GM12878 (cell line): ENCODE data around the gene SRSF3. TPM values are rescaled to one million over a fixed set of nuclear protein-coding genes. Genes with fewer than 3 reads are reported as not detected.
"Not testable (repeated sequence)": the region's sequence is repeated elsewhere in the genome, so short reads cannot be mapped to it uniquely, and the experiment has no call there.

Experiments used
- ATAC-seq: fragments of 200-7000 bp; cut with Tn5 transposase; 3 replicates; pipeline ENCODE4 v1.9.1; 2020; ENCODE audit warnings: mild to moderate bottlenecking, moderate library complexity
- BruUV-seq: library from RNA; stranded (reverse); fragments of 400-500 nt; replicated peaks from 2 replicates; lab custom pipeline; 2021; lab: Mats Ljungman, UMichigan
- CTCF ChIA-PET: fragments of 300-600 bp; sonication (Branson Sonifier 250); formaldehyde crosslinking; extraction: SDS; loops from one replicate; lab custom pipeline; 2021; ENCODE audit warnings: inconsistent platforms; lab: Yijun Ruan, JAX
- POLR2A ChIA-PET: fragments of 350-600 bp; formaldehyde crosslinking; extraction: SDS; loops from one replicate; lab custom pipeline; 2021; ENCODE audit warnings: inconsistent platforms; lab: Charles Lee
- RAD21 ChIA-PET: fragments of 300-600 bp; sonication (Branson Sonifier 250); formaldehyde crosslinking; loops from one replicate; lab custom pipeline; 2023; ENCODE audit warnings: antibody characterized with exemption; ENCODE audit not compliant: unreplicated experiment; lab: Charles Lee
- SMC1A ChIA-PET: fragments of 300-600 bp; sonication (Branson Sonifier 250); formaldehyde crosslinking; loops from one replicate; lab custom pipeline; 2023; ENCODE audit not compliant: unreplicated experiment, uncharacterized antibody; lab: Charles Lee
- DNase-seq: peaks from one replicate; pipeline ENCODE4 v3.0.0-alpha.2; 2011; ENCODE audit warnings: low read depth, low spot score
- FAIRE-seq: peaks from 3 replicates; lab custom pipeline; 2011; peaks lifted over from hg19 to GRCh38; lab: Jason Lieb, UNC
- H2AFZ ChIP-seq: 2 replicates; pipeline ENCODE4 v1.6.0; 2011; ENCODE audit warnings: low read depth, low read length, control low read depth; ENCODE audit not compliant: control insufficient read depth
- H3K27ac ChIP-seq: 2 replicates; pipeline ENCODE4 v1.5.1; 2011; ENCODE audit warnings: control low read depth; ENCODE audit not compliant: control insufficient read depth, insufficient read depth
- H3K27me3 ChIP-seq, 2 experiments: replicated peaks in 1 of 2; 2 replicates each; pipeline versions ENCODE4 v1.6.0 to v1.6.1; 2011; ENCODE audit warnings: low read length in 1 of 2; ENCODE audit not compliant: control insufficient read depth in 2 of 2, insufficient read depth in 2 of 2
- H3K36me3 ChIP-seq, 2 experiments: 2 replicates each; pipeline ENCODE4 v1.5.1; 2011; ENCODE audit warnings: low read length in 1 of 2; ENCODE audit not compliant: control insufficient read depth in 2 of 2, insufficient read depth in 2 of 2
- H3K4me1 ChIP-seq: 2 replicates; pipeline ENCODE4 v1.6.1; 2011; ENCODE audit warnings: mild to moderate bottlenecking, low read length, moderate library complexity, mixed read lengths; ENCODE audit not compliant: control insufficient read depth, insufficient read depth
- H3K4me2 ChIP-seq: 2 replicates; pipeline ENCODE4 v1.6.0; 2011; ENCODE audit warnings: control low read depth; ENCODE audit not compliant: control insufficient read depth, insufficient read depth
- H3K4me3 ChIP-seq: fragments of 200-600 bp; sonication (generic); 2 replicates; pipeline ENCODE4 v1.5.1; 2016
- H3K79me2 ChIP-seq: 2 replicates; pipeline ENCODE4 v1.6.0; 2011; ENCODE audit warnings: low read length; ENCODE audit not compliant: control insufficient read depth, insufficient read depth
- H3K9ac ChIP-seq: 2 replicates; pipeline ENCODE4 v1.8.0; 2011; ENCODE audit warnings: low read length, control low read depth, mixed read lengths; ENCODE audit not compliant: control insufficient read depth, insufficient read depth
- H3K9me3 ChIP-seq: replicated peaks from 3 replicates; pipeline ENCODE4 v1.5.1; 2011; ENCODE audit warnings: mild to moderate bottlenecking, low read length; ENCODE audit not compliant: control insufficient read depth, insufficient read depth
- H4K20me1 ChIP-seq: 2 replicates; pipeline ENCODE4 v1.6.0; 2011; ENCODE audit not compliant: control insufficient read depth, insufficient read depth
- WGBS: methylation state at CpG from one replicate; pipeline ENCODE4 v1.1.6; 2016; ENCODE audit warnings: low lambda C conversion rate; ENCODE audit not compliant: insufficient replicate concordance, insufficient coverage; ENCODE audit errors: missing lambda C conversion rate; 5-methylcytosine and 5-hydroxymethylcytosine counted together
- in situ Hi-C: fragments of 300-500 bp; cut with MboI; formaldehyde crosslinking; loops from 9 replicates; pipeline ENCODE4 v1.14.3; 2018; ENCODE audit warnings: mixed read lengths
- intact Hi-C: fragments of 100-400 bp; cut with micrococcal nuclease; formaldehyde crosslinking; loops from one replicate; pipeline ENCODE4 v1.14.2; 2022; ENCODE audit not compliant: unreplicated experiment
- microRNA-seq: library from miRNA; unstranded; fragments of <30 nt; microRNA quantifications from one replicate; pipeline ENCODE4, GENCODE V29; 2018
- polyA plus RNA-seq, 11 experiments: library from polyadenylated mRNA; depleted of rRNA in 4 of 11; unstranded in 6 of 11; stranded (reverse) in 5 of 11; fragments of >200 nt; fragmentation: Nextera tagmentation in 4 of 11; fragmentation: Illumina TruSeq in 1 of 11; extraction: Ambion mirVana in 4 of 11; extraction: Trizol in 1 of 11; gene quantifications; 1 replicate in 1 of 11; 2 replicates in 10 of 11; pipeline versions ENCODE4 v1.2.1 to v1.2.3, GENCODE V29; 2011 to 2016; ENCODE audit warnings: inconsistent platforms in 2 of 11, missing spikeins in 2 of 11, low read depth in 1 of 11
- small RNA-seq: library from RNA; depleted of rRNA; stranded (forward); fragments of <200 nt; gene quantifications from one replicate; pipeline ENCODE3, GENCODE V24; 2014
- total RNA-seq, 4 experiments: library from RNA; depleted of rRNA in 3 of 4; stranded (reverse); fragments of >200 nt in 3 of 4; fragmentation: Illumina TruSeq in 1 of 4; extraction: Trizol in 1 of 4; gene quantifications; 2 replicates each; pipeline versions ENCODE4 v1.2.1 to v1.2.3, GENCODE V29; 2013 to 2021

Gene SRSF3
- total and polyA plus RNA-seq, 10 of the 15 experiments (the other 5 are each of a cell fraction or from before 2014, with no cell fraction given), result 195 to 1,377 (median 493) TPM

GRCh38 chr6:36654469-36654868 is 60.3 kb downstream of the SRSF3 start:
- in situ Hi-C loops, intact Hi-C loops, DNase-seq, H3K79me2 ChIP-seq, H3K9me3 ChIP-seq, H3K4me3 ChIP-seq, H3K27ac ChIP-seq, ATAC-seq, H2AFZ ChIP-seq, FAIRE-seq, BruUV-seq, H3K4me2 ChIP-seq, H3K36me3 ChIP-seq, H4K20me1 ChIP-seq, H3K9ac ChIP-seq, H3K27me3 ChIP-seq: not testable (repeated sequence)
- ChIA-PET CTCF (interaction anchor here (1.2 to 5.9 kb wide), 3 partner anchors 25 to 39 kb away, joined by 3 to 27 read pairs (median 8); no protein-coding TSS in a partner anchor), RAD21 (interaction anchor here (0.7 to 1.4 kb wide), 2 partner anchors 13 to 24 kb away, joined by 4 read pairs; partner anchors contain the start of gene CDKN1A), SMC1A (interaction anchor here (0.6 to 16.7 kb wide), 5 partner anchors 10 to 487 kb away, joined by 3 to 240 read pairs (median 6); partner anchors contain the start of gene CDKN1A), POLR2A (interaction anchor here (0.6 to 11.8 kb wide), 6 partner anchors 10 to 494 kb away, joined by 3 to 104 read pairs (median 6); partner anchors contain the start of gene CDKN1A)
- peaks cover 74% of the 10 kb centered on the region for H3K4me1 ChIP-seq
- 64% methylated on average over 5 of the region's 5 CpGs for WGBS

Small RNA genes lying within 50 kb of the gene (microRNA-seq; reads per million reads assigned to microRNA genes)
- gene MIR3925, result 1.9 reads per million, percentile 3 among the genes with 10 or more reads in this experiment

Small RNA genes lying within 50 kb of the gene (small RNA-seq; reads per million reads assigned to genes)
- gene MIR3925, result 0.27 reads per million
- 0.16 reads per million for gene RNU1-88P

Other genes with a start within 250 kb of the SRSF3 start
- gene ETV7, start 206.7 kb upstream of the SRSF3 start, total RNA-seq (2014; rRNA removed), result 1.8 and 2.6 TPM in 2 replicates
- gene ETV7, start 206.7 kb upstream of the SRSF3 start, total RNA-seq (2014; rRNA removed; fragmentation: Illumina TruSeq; extraction: Trizol), result 1.1 and 1.3 TPM in 2 replicates
- 1.6 and 1.9 TPM in 2 replicates for gene ETV7, start 206.7 kb upstream of the SRSF3 start, total RNA-seq (2021)
- gene ETV7, start 206.7 kb upstream of the SRSF3 start, polyA plus RNA-seq (2011; rRNA removed), result 0.04 TPM in 1 of 2 replicates, not detected in the other
- 1.3 TPM in 2 replicates for gene ETV7, start 206.7 kb upstream of the SRSF3 start, polyA plus RNA-seq (2014; fragmentation: Illumina TruSeq; extraction: Trizol)
- under 1 TPM; 0.23 to 0.27 TPM for gene ETV7, start 206.7 kb upstream of the SRSF3 start, polyA plus RNA-seq (2014; fragmentation: Nextera tagmentation; extraction: Ambion mirVana)
- 1.8 and 2.1 TPM in 2 replicates for gene ETV7, start 206.7 kb upstream of the SRSF3 start, polyA plus RNA-seq (2014; rRNA removed)
- 1 to 10 TPM; 1.2 to 1.5 TPM for gene ETV7, start 206.7 kb upstream of the SRSF3 start, polyA plus RNA-seq (2016; fragmentation: Nextera tagmentation; extraction: Ambion mirVana)
- gene PXT1, start 151.5 kb upstream of the SRSF3 start, total RNA-seq (2014; rRNA removed), result 0.27 and 0.45 TPM in 2 replicates
- gene PXT1, start 151.5 kb upstream of the SRSF3 start, total RNA-seq (2014; rRNA removed; fragmentation: Illumina TruSeq; extraction: Trizol), result 0.23 and 0.27 TPM in 2 replicates
- gene PXT1, start 151.5 kb upstream of the SRSF3 start, total RNA-seq (2021), result 0.21 and 0.38 TPM in 2 replicates
- gene PXT1, start 151.5 kb upstream of the SRSF3 start, polyA plus RNA-seq (2011; rRNA removed), result 0.24 and 0.31 TPM in 2 replicates
- gene PXT1, start 151.5 kb upstream of the SRSF3 start, polyA plus RNA-seq (2014; fragmentation: Illumina TruSeq; extraction: Trizol), result 1.3 and 2.1 TPM in 2 replicates
- under 1 TPM; 0.52 to 0.60 TPM for gene PXT1, start 151.5 kb upstream of the SRSF3 start, polyA plus RNA-seq (2014; fragmentation: Nextera tagmentation; extraction: Ambion mirVana)
- gene PXT1, start 151.5 kb upstream of the SRSF3 start, polyA plus RNA-seq (2014; rRNA removed), result 0.39 and 0.49 TPM in 2 replicates
- 1 to 10 TPM; 2.5 to 2.9 TPM for gene PXT1, start 151.5 kb upstream of the SRSF3 start, polyA plus RNA-seq (2016; fragmentation: Nextera tagmentation; extraction: Ambion mirVana)
- 66.0 and 83.5 TPM in 2 replicates for gene KCTD20, start 151.4 kb upstream of the SRSF3 start, total RNA-seq (2014; rRNA removed)
- gene KCTD20, start 151.4 kb upstream of the SRSF3 start, total RNA-seq (2014; rRNA removed; fragmentation: Illumina TruSeq; extraction: Trizol), result 73.5 and 77.0 TPM in 2 replicates
- gene KCTD20, start 151.4 kb upstream of the SRSF3 start, total RNA-seq (2021), result 51.6 and 52.7 TPM in 2 replicates
- 68.6 and 82.3 TPM in 2 replicates for gene KCTD20, start 151.4 kb upstream of the SRSF3 start, polyA plus RNA-seq (2011; rRNA removed)
- gene KCTD20, start 151.4 kb upstream of the SRSF3 start, polyA plus RNA-seq (2014; fragmentation: Illumina TruSeq; extraction: Trizol), result 61.7 and 70.5 TPM in 2 replicates
- gene KCTD20, start 151.4 kb upstream of the SRSF3 start, polyA plus RNA-seq (2014; fragmentation: Nextera tagmentation; extraction: Ambion mirVana), result 10 to 100 TPM; 18.1 to 20.1 TPM
- gene KCTD20, start 151.4 kb upstream of the SRSF3 start, polyA plus RNA-seq (2014; rRNA removed), result 40.4 and 48.2 TPM in 2 replicates
- gene KCTD20, start 151.4 kb upstream of the SRSF3 start, polyA plus RNA-seq (2016; fragmentation: Nextera tagmentation; extraction: Ambion mirVana), result 10 to 100 TPM; 44.3 to 49.5 TPM
- gene STK38, start 46.9 kb upstream of the SRSF3 start, total RNA-seq (2014; rRNA removed), result 9.4 and 10.5 TPM in 2 replicates
- 13.6 and 13.7 TPM in 2 replicates for gene STK38, start 46.9 kb upstream of the SRSF3 start, total RNA-seq (2014; rRNA removed; fragmentation: Illumina TruSeq; extraction: Trizol)
- gene STK38, start 46.9 kb upstream of the SRSF3 start, total RNA-seq (2021), result 13.1 and 15.4 TPM in 2 replicates
- 13.5 and 17.0 TPM in 2 replicates for gene STK38, start 46.9 kb upstream of the SRSF3 start, polyA plus RNA-seq (2011; rRNA removed)
- 18.7 and 22.1 TPM in 2 replicates for gene STK38, start 46.9 kb upstream of the SRSF3 start, polyA plus RNA-seq (2014; fragmentation: Illumina TruSeq; extraction: Trizol)
- gene STK38, start 46.9 kb upstream of the SRSF3 start, polyA plus RNA-seq (2014; fragmentation: Nextera tagmentation; extraction: Ambion mirVana), result 1 to 10 TPM; 4.1 to 6.6 TPM
- gene STK38, start 46.9 kb upstream of the SRSF3 start, polyA plus RNA-seq (2014; rRNA removed), result 11.2 and 11.8 TPM in 2 replicates
- gene STK38, start 46.9 kb upstream of the SRSF3 start, polyA plus RNA-seq (2016; fragmentation: Nextera tagmentation; extraction: Ambion mirVana), result 10 to 100 TPM; 17.1 to 17.5 TPM
- 186 and 198 TPM in 2 replicates for gene CDKN1A, start 84.4 kb downstream of the SRSF3 start, total RNA-seq (2014; rRNA removed)
- gene CDKN1A, start 84.4 kb downstream of the SRSF3 start, total RNA-seq (2014; rRNA removed; fragmentation: Illumina TruSeq; extraction: Trizol), result 139 and 144 TPM in 2 replicates
- 315 and 321 TPM in 2 replicates for gene CDKN1A, start 84.4 kb downstream of the SRSF3 start, total RNA-seq (2021)
- 103 and 200 TPM in 2 replicates for gene CDKN1A, start 84.4 kb downstream of the SRSF3 start, polyA plus RNA-seq (2011; rRNA removed)
- 154 and 232 TPM in 2 replicates for gene CDKN1A, start 84.4 kb downstream of the SRSF3 start, polyA plus RNA-seq (2014; fragmentation: Illumina TruSeq; extraction: Trizol)
- 10 to 100 TPM; 25.2 to 48.4 TPM for gene CDKN1A, start 84.4 kb downstream of the SRSF3 start, polyA plus RNA-seq (2014; fragmentation: Nextera tagmentation; extraction: Ambion mirVana)
- 330 and 358 TPM in 2 replicates for gene CDKN1A, start 84.4 kb downstream of the SRSF3 start, polyA plus RNA-seq (2014; rRNA removed)
- gene CDKN1A, start 84.4 kb downstream of the SRSF3 start, polyA plus RNA-seq (2016; fragmentation: Nextera tagmentation; extraction: Ambion mirVana), result 100 to 1,000 TPM; 604 to 637 TPM
- 0.06 TPM in 1 of 2 replicates, not detected in the other for gene RAB44, start 103.5 kb downstream of the SRSF3 start, total RNA-seq (2014; rRNA removed)
- not detected in 2 replicates for gene RAB44, start 103.5 kb downstream of the SRSF3 start, total RNA-seq (2014; rRNA removed; fragmentation: Illumina TruSeq; extraction: Trizol)
- gene RAB44, start 103.5 kb downstream of the SRSF3 start, total RNA-seq (2021), result 0.05 TPM in 1 of 2 replicates, not detected in the other
- gene RAB44, start 103.5 kb downstream of the SRSF3 start, polyA plus RNA-seq (2011; rRNA removed), result 0.05 TPM in 1 of 2 replicates, not detected in the other
- 0.01 TPM in 1 of 2 replicates, not detected in the other for gene RAB44, start 103.5 kb downstream of the SRSF3 start, polyA plus RNA-seq (2014; fragmentation: Illumina TruSeq; extraction: Trizol)
- gene RAB44, start 103.5 kb downstream of the SRSF3 start, polyA plus RNA-seq (2014; fragmentation: Nextera tagmentation; extraction: Ambion mirVana), result under 1 TPM in 1 of 2 experiments, not detected in 1; 0.02 TPM
- gene RAB44, start 103.5 kb downstream of the SRSF3 start, polyA plus RNA-seq (2014; rRNA removed), result 0.01 and 0.05 TPM in 2 replicates
- gene RAB44, start 103.5 kb downstream of the SRSF3 start, polyA plus RNA-seq (2016; fragmentation: Nextera tagmentation; extraction: Ambion mirVana), result under 1 TPM; 0.05 to 0.08 TPM
- gene CPNE5, start 245.1 kb downstream of the SRSF3 start, total RNA-seq (2014; rRNA removed), result 22.3 and 30.3 TPM in 2 replicates
- 19.2 and 21.9 TPM in 2 replicates for gene CPNE5, start 245.1 kb downstream of the SRSF3 start, total RNA-seq (2014; rRNA removed; fragmentation: Illumina TruSeq; extraction: Trizol)
- gene CPNE5, start 245.1 kb downstream of the SRSF3 start, total RNA-seq (2021), result 38.4 and 39.1 TPM in 2 replicates
- gene CPNE5, start 245.1 kb downstream of the SRSF3 start, polyA plus RNA-seq (2011; rRNA removed), result 6.0 and 14.4 TPM in 2 replicates
- 25.3 and 34.2 TPM in 2 replicates for gene CPNE5, start 245.1 kb downstream of the SRSF3 start, polyA plus RNA-seq (2014; fragmentation: Illumina TruSeq; extraction: Trizol)
- 1 to 10 TPM; 2.4 to 3.1 TPM for gene CPNE5, start 245.1 kb downstream of the SRSF3 start, polyA plus RNA-seq (2014; fragmentation: Nextera tagmentation; extraction: Ambion mirVana)
- 32.3 and 39.9 TPM in 2 replicates for gene CPNE5, start 245.1 kb downstream of the SRSF3 start, polyA plus RNA-seq (2014; rRNA removed)
- gene CPNE5, start 245.1 kb downstream of the SRSF3 start, polyA plus RNA-seq (2016; fragmentation: Nextera tagmentation; extraction: Ambion mirVana), result 10 to 100 TPM; 10.3 to 11.7 TPM